ENCODE measurements around the gene ADAMTSL5. TPM values are rescaled to one million over a fixed set of nuclear protein-coding genes. Genes with fewer than 3 reads are reported as not detected.
A peak's percentile ranks its signal among the peaks of the same experiment; 100 is the strongest.

ADAMTSL5 gene
- total and polyA plus RNA-seq, 2 donors (not counting 1 experiment from before 2014, with no cell fraction given) = 3.1 to 4.7 TPM

DNA sequence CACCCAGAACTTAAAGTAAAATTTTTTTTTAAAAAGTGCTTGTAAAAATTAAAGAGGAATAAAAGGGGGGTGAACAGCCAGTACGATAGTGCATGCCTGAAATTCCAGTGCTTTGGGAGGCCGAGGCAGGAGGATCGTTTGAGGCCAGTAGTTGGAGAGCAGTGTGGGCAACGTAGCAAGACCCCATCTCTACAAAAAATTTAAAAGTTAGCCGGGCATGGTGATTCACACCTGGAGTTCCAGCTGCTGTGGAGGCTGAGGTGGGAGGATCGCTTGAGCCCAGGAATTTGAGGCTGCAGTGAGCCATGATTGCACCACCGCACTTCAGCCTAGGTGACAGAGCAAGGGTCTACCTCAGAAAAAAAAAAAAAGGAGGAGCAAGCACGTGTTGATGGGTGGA lies 7.8 kb downstream of the ADAMTSL5 start:
- Histone ChIP-seq H3K27me3 (ENCODE audit: control insufficient read depth, insufficient read depth, low read length) (peaks cover 9% of the 10 kb centered on the region), H3K4me2 (ENCODE audit: extremely low read depth, insufficient read depth, low read length) (no peak overlapping the region), H4K20me1 (ENCODE audit: control insufficient read depth, extremely low read depth, insufficient read depth, low read length) (no peaks in the 10 kb centered on the region), H3K4me1 (ENCODE audit: control insufficient read depth, extremely low read depth, insufficient read depth, low read length) (peaks cover 2% of the 10 kb centered on the region), H3K27ac (ENCODE audit: insufficient read depth, low read length) (no peak overlapping the region), H3K9me3 (ENCODE audit: control insufficient read depth, insufficient read depth, low read depth, low read length) (no peaks in the 10 kb centered on the region), H3K9ac (ENCODE audit: insufficient read depth, low read length) (no peak overlapping the region), H2AFZ (ENCODE audit: low read length) (no peak overlapping the region), H3K36me3 (ENCODE audit: control insufficient read depth, insufficient read depth, low read length) (no peaks in the 10 kb centered on the region), H3K4me3 (replicated peaks in 1 of 4; ENCODE audit: control extremely low read depth in 1 of 4, insufficient read depth in 1 of 4, low read depth in 3 of 4, low read length in 4 of 4) (no peak overlapping the region), H3K79me2 (ENCODE audit: control insufficient read depth, insufficient read depth, low read length) (no peaks in the 10 kb centered on the region)
- TF ChIP-seq, protein P1, sequence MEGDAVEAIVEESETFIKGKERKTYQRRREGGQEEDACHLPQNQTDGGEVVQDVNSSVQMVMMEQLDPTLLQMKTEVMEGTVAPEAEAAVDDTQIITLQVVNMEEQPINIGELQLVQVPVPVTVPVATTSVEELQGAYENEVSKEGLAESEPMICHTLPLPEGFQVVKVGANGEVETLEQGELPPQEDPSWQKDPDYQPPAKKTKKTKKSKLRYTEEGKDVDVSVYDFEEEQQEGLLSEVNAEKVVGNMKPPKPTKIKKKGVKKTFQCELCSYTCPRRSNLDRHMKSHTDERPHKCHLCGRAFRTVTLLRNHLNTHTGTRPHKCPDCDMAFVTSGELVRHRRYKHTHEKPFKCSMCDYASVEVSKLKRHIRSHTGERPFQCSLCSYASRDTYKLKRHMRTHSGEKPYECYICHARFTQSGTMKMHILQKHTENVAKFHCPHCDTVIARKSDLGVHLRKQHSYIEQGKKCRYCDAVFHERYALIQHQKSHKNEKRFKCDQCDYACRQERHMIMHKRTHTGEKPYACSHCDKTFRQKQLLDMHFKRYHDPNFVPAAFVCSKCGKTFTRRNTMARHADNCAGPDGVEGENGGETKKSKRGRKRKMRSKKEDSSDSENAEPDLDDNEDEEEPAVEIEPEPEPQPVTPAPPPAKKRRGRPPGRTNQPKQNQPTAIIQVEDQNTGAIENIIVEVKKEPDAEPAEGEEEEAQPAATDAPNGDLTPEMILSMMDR (conservative IDR thresholded peaks at IDR 0.05 in 1 of 2, IDR thresholded peaks at IDR 0.05 in 1 of 2; ENCODE audit: low read depth in 1 of 2, low read length in 2 of 2) = no peak
- no peak for TF ChIP-seq EZH2 (IDR thresholded peaks at IDR 0.05; ENCODE audit: low read length, missing control alignments)
- DNase-seq (ENCODE audit: low read depth in 2 of 2) = no peak

DNA sequence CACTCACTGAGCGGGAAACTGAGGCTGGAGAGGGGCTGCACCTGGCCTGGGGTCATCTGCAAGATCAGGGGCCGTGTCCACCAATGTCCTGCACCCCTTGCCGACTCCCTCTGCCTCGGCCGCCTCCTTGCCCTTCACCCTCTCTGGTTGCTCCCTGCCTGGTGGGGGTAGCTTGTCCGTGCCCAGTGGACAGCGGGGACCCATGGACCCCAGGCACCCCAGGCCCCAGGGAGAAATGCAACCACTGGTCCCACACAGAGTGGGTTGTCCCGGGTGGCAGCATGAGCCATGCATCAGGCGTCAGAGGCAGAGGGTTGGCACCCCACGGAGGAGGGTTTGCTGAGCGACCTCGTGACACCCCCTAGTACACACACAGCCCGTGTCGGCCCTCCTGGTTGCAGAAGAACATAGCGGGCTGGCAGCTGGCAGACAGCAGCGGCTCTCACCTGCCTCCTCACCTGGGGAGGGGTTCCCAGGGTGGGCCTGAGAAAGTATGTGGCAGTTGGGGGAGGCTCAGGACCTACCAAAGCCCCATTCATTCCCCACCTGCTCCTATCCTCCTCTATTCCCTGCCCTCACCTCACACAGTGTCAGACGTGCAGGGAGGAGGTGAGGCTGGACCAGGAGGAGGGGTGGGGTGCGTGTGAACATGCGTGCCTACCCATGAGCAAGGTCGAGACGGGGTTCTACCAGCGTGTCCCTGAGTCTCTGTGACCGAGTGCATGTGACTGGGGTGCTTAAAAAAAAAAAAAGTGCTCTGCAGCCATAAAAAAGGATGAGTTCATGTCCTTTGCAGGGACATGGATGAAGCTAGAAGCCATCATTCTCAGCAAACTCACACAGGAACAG lies 8.7 kb downstream of the ADAMTSL5 start:
- Histone ChIP-seq H3K4me3 (replicated peaks in 1 of 4; ENCODE audit: control extremely low read depth in 1 of 4, insufficient read depth in 1 of 4, low read depth in 3 of 4, low read length in 4 of 4) (no peak overlapping the region), H3K4me1 (ENCODE audit: control insufficient read depth, extremely low read depth, insufficient read depth, low read length) (peaks cover 2% of the 10 kb centered on the region), H2AFZ (ENCODE audit: low read length) (no peak overlapping the region), H4K20me1 (ENCODE audit: control insufficient read depth, extremely low read depth, insufficient read depth, low read length) (no peaks in the 10 kb centered on the region), H3K4me2 (ENCODE audit: extremely low read depth, insufficient read depth, low read length) (no peak overlapping the region), H3K27me3 (ENCODE audit: control insufficient read depth, insufficient read depth, low read length) (peaks cover 9% of the 10 kb centered on the region), H3K9me3 (ENCODE audit: control insufficient read depth, insufficient read depth, low read depth, low read length) (no peaks in the 10 kb centered on the region), H3K9ac (ENCODE audit: insufficient read depth, low read length) (no peak overlapping the region), H3K79me2 (ENCODE audit: control insufficient read depth, insufficient read depth, low read length) (no peaks in the 10 kb centered on the region), H3K36me3 (ENCODE audit: control insufficient read depth, insufficient read depth, low read length) (no peaks in the 10 kb centered on the region), H3K27ac (ENCODE audit: insufficient read depth, low read length) (no peak overlapping the region)
- no peak for DNase-seq (ENCODE audit: low read depth in 2 of 2)
- TF ChIP-seq EZH2 (IDR thresholded peaks at IDR 0.05; ENCODE audit: low read length, missing control alignments) = no peak
- TF ChIP-seq, protein P1 (conservative IDR thresholded peaks at IDR 0.05 in 1 of 2, IDR thresholded peaks at IDR 0.05 in 1 of 2; ENCODE audit: low read depth in 1 of 2, low read length in 2 of 2) = no peak

DNA sequence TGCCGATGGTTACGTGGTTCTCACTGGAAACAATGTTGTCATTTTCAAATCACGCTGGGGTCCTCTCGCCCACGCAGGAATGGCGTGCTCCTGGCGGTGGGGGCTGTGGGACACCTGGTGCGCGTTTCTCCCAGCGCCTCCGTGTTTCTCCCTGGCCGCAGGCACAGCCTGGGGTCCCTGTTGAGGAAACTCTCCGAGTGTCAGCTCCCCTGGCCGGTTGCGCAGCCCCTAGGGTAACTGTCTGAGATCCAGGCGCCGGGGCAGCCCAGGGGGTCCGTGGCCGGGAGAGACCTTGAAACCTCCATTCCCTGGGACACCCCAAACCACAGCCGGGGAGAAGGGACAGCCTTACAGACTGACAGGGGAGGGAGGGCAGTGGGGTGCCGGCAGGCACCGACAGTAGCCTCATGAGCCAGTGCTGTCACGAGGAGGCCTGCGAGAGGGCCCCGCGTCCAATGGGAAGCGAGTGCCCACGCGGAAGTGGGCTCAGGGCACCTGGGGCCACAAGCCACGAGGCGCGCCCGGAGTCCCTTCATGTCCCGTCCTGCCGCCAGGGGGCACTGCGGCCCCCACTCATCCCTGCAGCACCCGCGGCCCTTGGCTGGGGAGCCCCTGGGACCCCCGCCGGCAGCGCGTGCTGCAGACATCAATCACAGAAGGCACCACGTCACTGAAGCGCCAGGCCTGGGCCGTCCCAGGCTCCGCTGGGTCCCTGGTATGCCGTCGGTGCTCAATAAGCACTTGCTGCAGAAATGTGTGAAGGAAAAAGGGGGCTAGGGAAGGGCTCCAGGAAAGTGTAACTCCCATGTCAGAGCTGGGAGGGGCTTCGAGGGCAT lies 9.5 kb downstream of the ADAMTSL5 start:
- Histone ChIP-seq H3K27ac (ENCODE audit: insufficient read depth, low read length) (no peak overlapping the region), H3K79me2 (ENCODE audit: control insufficient read depth, insufficient read depth, low read length) (no peaks in the 10 kb centered on the region), H3K27me3 (ENCODE audit: control insufficient read depth, insufficient read depth, low read length) (peaks cover 9% of the 10 kb centered on the region), H3K4me3 (replicated peaks in 1 of 4; ENCODE audit: control extremely low read depth in 1 of 4, insufficient read depth in 1 of 4, low read depth in 3 of 4, low read length in 4 of 4) (peak overlapping the region in 1 of 4 experiments; percentile 28), H3K4me2 (ENCODE audit: extremely low read depth, insufficient read depth, low read length) (peak overlapping the region; percentile 48), H3K9me3 (ENCODE audit: control insufficient read depth, insufficient read depth, low read depth, low read length) (no peaks in the 10 kb centered on the region), H3K4me1 (ENCODE audit: control insufficient read depth, extremely low read depth, insufficient read depth, low read length) (peaks cover 2% of the 10 kb centered on the region), H3K36me3 (ENCODE audit: control insufficient read depth, insufficient read depth, low read length) (no peaks in the 10 kb centered on the region), H4K20me1 (ENCODE audit: control insufficient read depth, extremely low read depth, insufficient read depth, low read length) (no peaks in the 10 kb centered on the region), H3K9ac (ENCODE audit: insufficient read depth, low read length) (no peak overlapping the region), H2AFZ (ENCODE audit: low read length) (no peak overlapping the region)
- peak in 1 of 2 donors; percentile 20 for DNase-seq (ENCODE audit: low read depth in 2 of 2)
- TF ChIP-seq, protein P1 (conservative IDR thresholded peaks at IDR 0.05 in 1 of 2, IDR thresholded peaks at IDR 0.05 in 1 of 2; ENCODE audit: low read depth in 1 of 2, low read length in 2 of 2) = peak; percentile 54 to 60
- TF ChIP-seq EZH2 (IDR thresholded peaks at IDR 0.05; ENCODE audit: low read length, missing control alignments) = peak; percentile 76

Data from fibroblast of lung (primary cell).